GM18868 (cell line): ENCODE data around the gene RING1.
A peak's percentile ranks its signal among the peaks of the same experiment; 100 is the strongest.

Experiments
- ATAC-seq: cut with Tn5 transposase; IDR thresholded peaks from one replicate; pipeline ENCODE4 v1.9.1; 2021; ENCODE audit warnings: mild to moderate bottlenecking, moderate library complexity; ENCODE audit not compliant: unreplicated experiment

RING1 gene

GRCh38 chr6:33241968-33242367, 33.7 kb downstream of the RING1 start:
- ATAC-seq = no peak

GRCh38 chr6:33243476-33243875, 35.2 kb downstream of the RING1 start:
- ATAC-seq = no peak

GRCh38 chr6:33247977-33248642, 39.8 kb downstream of the RING1 start:
- peak; percentile 35 for ATAC-seq

GRCh38 chr6:33248643-33248931, 40.3 kb downstream of the RING1 start:
- ATAC-seq = peak; percentile 2

- peak; percentile 87 for ATAC-seq
Measured at GRCh38 chr6:33248932-33249731, 40.8 kb downstream of the RING1 start.

- ATAC-seq = no peak
Measured at GRCh38 chr6:33249732-33250630, 41.7 kb downstream of the RING1 start.

- ATAC-seq = no peak
Measured at GRCh38 chr6:33250731-33251130, 42.4 kb downstream of the RING1 start.

- ATAC-seq = no peak
Measured at GRCh38 chr6:33251395-33252012, 43.2 kb downstream of the RING1 start.

- ATAC-seq = no peak
Measured at GRCh38 chr6:33252759-33253158, 44.5 kb downstream of the RING1 start.

- no peak for ATAC-seq
Measured at GRCh38 chr6:33254591-33254990, 46.3 kb downstream of the RING1 start.

GRCh38 chr6:33259032-33259431, 50.7 kb downstream of the RING1 start:
- no peak for ATAC-seq
